CD4-positive, CD25-positive, alpha-beta regulatory T cell (primary cell): ENCODE measurements around the gene KIF6. TPM values are rescaled to one million over a fixed set of nuclear protein-coding genes. Genes with fewer than 3 reads are reported as not detected.
A peak's percentile ranks its signal among the peaks of the same experiment; 100 is the strongest.
"Not testable (repeated sequence)": the region's sequence is repeated elsewhere in the genome, so short reads cannot be mapped to it uniquely, and the experiment has no call there.

Experiments
- ATAC-seq, 2 donors: fragments of 150-1000 bp; cut with Tn5 transposase; one replicate each; pipeline ENCODE4 v1.10.0; 2021; ENCODE audit warnings: low read depth in 2 of 2, moderate number of reproducible peaks in 2 of 2, moderate library complexity in 1 of 2
- DNase-seq, 3 donors: peaks; one replicate each; pipeline versions ENCODE4 v3.0.0 to v3.0.0-alpha.2; 2012 to 2022; ENCODE audit warnings: mixed read lengths in 1 of 3
- H3K27ac ChIP-seq: one replicate; pipeline ENCODE4 v1.7.0; 2013; ENCODE audit warnings: mild to moderate bottlenecking, low read length; ENCODE audit not compliant: insufficient read depth, poor library complexity, severe bottlenecking
- H3K27me3 ChIP-seq: one replicate; pipeline ENCODE4 v1.7.0; 2013; ENCODE audit warnings: low read length; ENCODE audit not compliant: control insufficient read depth, insufficient read depth
- H3K36me3 ChIP-seq: one replicate; pipeline ENCODE4 v1.7.0; 2013; ENCODE audit warnings: mild to moderate bottlenecking, low read length, moderate library complexity; ENCODE audit not compliant: control insufficient read depth, insufficient read depth
- H3K4me1 ChIP-seq: 2 replicates; pipeline ENCODE4 v1.7.0; 2013; ENCODE audit warnings: mild to moderate bottlenecking, low read length; ENCODE audit not compliant: insufficient read depth, control insufficient read depth, poor library complexity, severe bottlenecking
- H3K4me3 ChIP-seq: one replicate; pipeline ENCODE4 v1.7.0; 2013; ENCODE audit warnings: low read depth, mild to moderate bottlenecking, low read length, moderate library complexity
- H3K9me3 ChIP-seq, 2 experiments: 1 replicate in 1 of 2; 2 replicates in 1 of 2; pipeline ENCODE4 v1.7.0; 2013; ENCODE audit warnings: low read length in 2 of 2, mild to moderate bottlenecking in 1 of 2, moderate library complexity in 1 of 2; ENCODE audit not compliant: control insufficient read depth in 2 of 2
- H3K27ac Mint-ChIP-seq, 3 donors: one replicate each; pipeline ENCODE4 v1.8.0; 2020 to 2022; ENCODE audit warnings: mild to moderate bottlenecking in 3 of 3, mixed read lengths in 3 of 3, moderate library complexity in 2 of 3
- H3K27me3 Mint-ChIP-seq: one replicate; pipeline ENCODE4 v1.8.0; 2022; ENCODE audit warnings: mild to moderate bottlenecking, mixed read lengths
- H3K36me3 Mint-ChIP-seq: one replicate; pipeline ENCODE4 v1.8.0; 2020; ENCODE audit warnings: mixed read lengths
- H3K4me1 Mint-ChIP-seq, 4 donors: one replicate each; pipeline ENCODE4 v1.8.0; 2020 to 2022; ENCODE audit warnings: mixed read lengths in 4 of 4, mild to moderate bottlenecking in 1 of 4
- H3K4me3 Mint-ChIP-seq, 4 donors: one replicate each; pipeline ENCODE4 v1.8.0; 2020 to 2022; ENCODE audit warnings: mild to moderate bottlenecking in 4 of 4, mixed read lengths in 4 of 4, moderate library complexity in 3 of 4
- H3K9me3 Mint-ChIP-seq, 7 donors: one replicate each; pipeline ENCODE4 v1.8.0; 2020 to 2022; ENCODE audit warnings: mixed read lengths in 7 of 7, mild to moderate bottlenecking in 3 of 7, moderate library complexity in 2 of 7
- polyA plus RNA-seq, 4 donors: library from polyadenylated mRNA; unstranded; fragments of 300-500 nt; fragmentation: Illumina TruSeq; gene quantifications; one replicate each; pipeline ENCODE4 v1.2.3, GENCODE V29; 2021
- total RNA-seq: library from RNA; stranded (reverse); gene quantifications from one replicate; pipeline ENCODE4 v1.2.3, GENCODE V29; 2022

Gene KIF6
- total and polyA plus RNA-seq, 5 donors from 2014 or later = not detected

DNA sequence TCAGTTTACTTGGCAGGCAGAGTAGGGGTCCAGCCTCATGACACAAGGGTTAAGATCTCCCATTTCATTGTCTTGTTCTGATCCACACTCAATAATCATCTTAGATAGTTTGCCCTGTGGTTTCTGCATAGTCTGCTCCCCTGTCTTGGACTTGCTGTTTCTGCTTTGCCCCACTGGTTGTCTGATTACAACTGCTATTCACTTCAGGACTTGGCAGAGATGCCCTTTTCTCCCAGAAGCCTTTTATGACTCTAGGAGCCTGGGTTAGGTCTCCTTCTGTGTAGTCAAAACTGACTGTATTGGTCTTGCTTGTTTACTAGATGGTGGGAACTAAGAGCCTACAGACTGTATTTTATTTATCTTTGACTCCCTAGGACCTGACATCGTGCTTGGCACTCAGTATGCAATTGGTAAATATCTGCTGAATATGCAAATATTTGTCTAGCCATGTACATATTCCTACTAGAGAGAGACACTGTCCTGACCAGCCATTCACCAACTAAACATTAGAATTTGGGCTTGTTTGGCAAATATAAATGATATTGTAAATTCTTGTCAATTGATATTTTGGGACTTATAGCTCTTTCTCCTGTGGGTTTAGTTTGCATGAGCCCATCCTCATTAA lies 236.8 kb downstream of the KIF6 start:
- no peak for DNase-seq
- Histone ChIP-seq H3K9me3 (no peaks in the 10 kb centered on the region), H3K27me3 (peaks cover under 1% of the 10 kb centered on the region), H3K27ac (no peak overlapping the region), H3K4me3 (no peak overlapping the region), H3K36me3 (no peaks in the 10 kb centered on the region), H3K4me1 (no peaks in the 10 kb centered on the region)
- no peaks in the 10 kb centered on the region for H3K4me1 Mint-ChIP-seq
- H3K27me3 Mint-ChIP-seq = peaks cover 6% of the 10 kb centered on the region
- H3K27ac Mint-ChIP-seq = no peak overlapping the region
- ATAC-seq = no peak
- no peaks in the 10 kb centered on the region for H3K36me3 Mint-ChIP-seq
- no peak overlapping the region for H3K4me3 Mint-ChIP-seq
- H3K9me3 Mint-ChIP-seq = no peaks in the 10 kb centered on the region

GRCh38 chr6:39484276-39484675 lies 240.9 kb downstream of the KIF6 start:
- peaks cover 6% of the 10 kb centered on the region for H3K27me3 ChIP-seq
- no peaks in the 10 kb centered on the region for H3K36me3 ChIP-seq
- no peaks in the 10 kb centered on the region for H3K4me1 Mint-ChIP-seq
- peaks cover 14% of the 10 kb centered on the region for H3K27me3 Mint-ChIP-seq
- peaks cover 0 to 2% (median 0%) of the 10 kb centered on the region in 7 donors for H3K9me3 Mint-ChIP-seq
- H3K27ac ChIP-seq = no peak overlapping the region
- no peak overlapping the region for H3K4me3 ChIP-seq
- no peaks in the 10 kb centered on the region for H3K36me3 Mint-ChIP-seq
- H3K27ac Mint-ChIP-seq = no peak overlapping the region
- no peaks in the 10 kb centered on the region for H3K4me1 ChIP-seq
- DNase-seq = no peak
- no peak for ATAC-seq
- H3K4me3 Mint-ChIP-seq = no peak overlapping the region
- H3K9me3 ChIP-seq = no peaks in the 10 kb centered on the region

- not testable (repeated sequence) for H3K36me3 ChIP-seq, H3K27me3 ChIP-seq, H3K27ac ChIP-seq, ATAC-seq, H3K4me3 ChIP-seq, H3K9me3 Mint-ChIP-seq, H3K36me3 Mint-ChIP-seq, DNase-seq, H3K4me1 Mint-ChIP-seq, H3K4me1 ChIP-seq, H3K4me3 Mint-ChIP-seq, H3K9me3 ChIP-seq, H3K27ac Mint-ChIP-seq
- H3K27me3 Mint-ChIP-seq = peaks cover 11% of the 10 kb centered on the region
Observed at GRCh38 chr6:39479819-39480218, 245.4 kb downstream of the KIF6 start.

DNA sequence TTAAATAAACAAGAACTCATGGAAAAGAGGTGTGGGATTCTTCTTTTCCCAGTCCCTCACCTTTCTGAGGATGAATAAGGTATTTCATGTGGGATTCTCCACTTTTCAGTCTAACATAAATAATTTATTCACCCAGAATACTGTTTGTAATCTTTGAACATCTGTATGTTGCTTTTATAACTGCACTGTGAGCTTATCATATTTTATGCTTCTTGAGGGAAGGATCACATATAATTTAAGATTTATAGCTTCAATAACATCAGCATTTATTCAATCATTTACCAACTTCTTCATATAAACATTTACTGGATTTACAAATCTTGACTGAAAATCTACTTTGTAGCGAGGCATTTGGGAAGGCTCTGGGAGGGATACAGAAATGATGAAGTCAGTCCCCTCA lies 248.5 kb downstream of the KIF6 start:
- Histone ChIP-seq H3K4me1 (no peaks in the 10 kb centered on the region), H3K27me3 (no peaks in the 10 kb centered on the region), H3K9me3 (no peaks in the 10 kb centered on the region), H3K4me3 (no peak overlapping the region), H3K27ac (no peak overlapping the region), H3K36me3 (no peaks in the 10 kb centered on the region)
- DNase-seq (no peak), ATAC-seq (no peak)
- Mint-ChIP-seq H3K36me3 (no peaks in the 10 kb centered on the region), H3K4me3 (no peak overlapping the region), H3K27ac (no peak overlapping the region), H3K27me3 (peaks cover 6% of the 10 kb centered on the region), H3K4me1 (peaks cover 0 to 10% (median 1%) of the 10 kb centered on the region in 4 donors), H3K9me3 (peaks cover 0 to 5% (median 0%) of the 10 kb centered on the region in 7 donors)

GRCh38 chr6:39476151-39476550 lies 249.1 kb downstream of the KIF6 start:
- ATAC-seq (no peak), DNase-seq (no peak)
- H3K27me3 Mint-ChIP-seq = peaks cover 5% of the 10 kb centered on the region
- peaks cover 0 to 7% (median 0%) of the 10 kb centered on the region in 7 donors for H3K9me3 Mint-ChIP-seq
- H3K4me3 Mint-ChIP-seq = no peak overlapping the region
- Histone ChIP-seq H3K27me3 (no peaks in the 10 kb centered on the region), H3K36me3 (no peaks in the 10 kb centered on the region), H3K4me1 (no peaks in the 10 kb centered on the region), H3K27ac (no peak overlapping the region), H3K9me3 (no peaks in the 10 kb centered on the region), H3K4me3 (no peak overlapping the region)
- no peak overlapping the region for H3K27ac Mint-ChIP-seq
- peaks cover 0 to 10% (median 1%) of the 10 kb centered on the region in 4 donors for H3K4me1 Mint-ChIP-seq
- no peaks in the 10 kb centered on the region for H3K36me3 Mint-ChIP-seq

DNA sequence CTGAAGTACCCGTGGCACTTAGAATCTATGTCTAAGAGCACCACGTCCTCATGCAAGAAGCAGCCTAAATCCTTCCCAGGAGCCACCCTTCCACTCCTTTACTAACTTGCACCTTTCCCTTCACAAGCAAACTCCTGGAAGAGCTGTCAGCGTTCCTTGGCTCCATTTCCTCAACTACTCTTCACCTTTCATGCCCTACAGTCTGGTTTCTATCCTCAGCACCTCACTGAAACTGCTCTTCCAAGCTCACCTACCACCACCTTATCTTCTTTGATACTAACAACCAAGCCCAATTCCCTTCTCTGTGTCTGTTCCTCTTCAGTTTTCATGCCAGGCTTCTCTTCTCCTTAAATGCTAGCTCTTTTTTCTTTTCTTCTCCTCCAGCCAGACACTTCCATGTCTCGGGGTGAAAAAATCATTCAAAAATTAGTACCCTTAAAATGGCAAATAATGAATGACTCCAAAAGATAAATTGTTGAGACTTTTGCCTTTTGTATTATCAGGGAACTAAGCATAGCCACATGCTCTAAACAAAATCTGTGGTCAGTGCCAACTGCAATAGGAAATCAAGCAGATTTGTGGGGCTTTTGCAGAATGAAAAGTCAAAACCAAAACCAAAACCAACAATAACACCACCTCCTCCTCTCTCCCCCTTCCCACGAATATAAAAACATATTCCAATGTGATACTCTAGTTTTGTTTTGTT lies 253.1 kb downstream of the KIF6 start:
- no peak overlapping the region for H3K27ac Mint-ChIP-seq
- H3K9me3 ChIP-seq = peaks cover 0 to 2% of the 10 kb centered on the region in 2 experiments
- DNase-seq = peak in 1 of 3 donors; percentile 21

DNA sequence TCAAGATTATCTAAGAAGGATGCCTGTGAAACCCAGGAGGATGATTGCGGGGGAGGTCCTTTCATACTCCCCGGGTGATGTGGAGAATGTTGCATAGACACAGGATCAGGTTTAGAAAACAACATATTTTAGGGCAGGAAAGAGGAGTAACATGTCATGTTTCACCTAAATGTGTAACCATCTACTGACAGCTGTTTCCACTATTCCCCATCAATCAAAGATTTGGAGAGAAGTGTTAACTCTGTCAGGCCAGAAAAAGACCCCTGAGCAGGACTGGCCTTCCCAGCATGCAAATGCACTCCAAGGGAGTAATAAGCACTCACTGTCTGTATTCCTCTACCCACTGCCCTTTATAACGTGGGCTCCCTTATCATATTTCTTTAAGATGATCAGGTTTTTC lies 254.7 kb downstream of the KIF6 start:
- no peaks in the 10 kb centered on the region for H3K27me3 ChIP-seq
- H3K27ac ChIP-seq = no peak overlapping the region
- ATAC-seq (no peak), DNase-seq (no peak)
- Mint-ChIP-seq H3K27me3 (peaks cover 5% of the 10 kb centered on the region), H3K36me3 (no peaks in the 10 kb centered on the region), H3K4me1 (peaks cover 0 to 10% (median 1%) of the 10 kb centered on the region in 4 donors), H3K4me3 (no peak overlapping the region), H3K9me3 (peaks cover 0 to 6% (median 0%) of the 10 kb centered on the region in 7 donors), H3K27ac (no peak overlapping the region)
- no peak overlapping the region for H3K4me3 ChIP-seq
- H3K4me1 ChIP-seq = no peaks in the 10 kb centered on the region
- H3K36me3 ChIP-seq = no peaks in the 10 kb centered on the region
- peaks cover 0 to 2% of the 10 kb centered on the region in 2 experiments for H3K9me3 ChIP-seq

More for the DNA sequence above, 253.1 kb downstream of the KIF6 start:
- Histone ChIP-seq H3K36me3 (no peaks in the 10 kb centered on the region), H3K27me3 (no peaks in the 10 kb centered on the region), H3K4me1 (no peaks in the 10 kb centered on the region), H3K27ac (no peak overlapping the region), H3K4me3 (no peak overlapping the region)
- Mint-ChIP-seq H3K4me3 (no peak overlapping the region), H3K4me1 (peaks cover 0 to 10% (median 1%) of the 10 kb centered on the region in 4 donors), H3K9me3 (peaks cover 0 to 5% (median 0%) of the 10 kb centered on the region in 7 donors), H3K36me3 (no peaks in the 10 kb centered on the region), H3K27me3 (peaks cover 5% of the 10 kb centered on the region)
- no peak for ATAC-seq

DNA sequence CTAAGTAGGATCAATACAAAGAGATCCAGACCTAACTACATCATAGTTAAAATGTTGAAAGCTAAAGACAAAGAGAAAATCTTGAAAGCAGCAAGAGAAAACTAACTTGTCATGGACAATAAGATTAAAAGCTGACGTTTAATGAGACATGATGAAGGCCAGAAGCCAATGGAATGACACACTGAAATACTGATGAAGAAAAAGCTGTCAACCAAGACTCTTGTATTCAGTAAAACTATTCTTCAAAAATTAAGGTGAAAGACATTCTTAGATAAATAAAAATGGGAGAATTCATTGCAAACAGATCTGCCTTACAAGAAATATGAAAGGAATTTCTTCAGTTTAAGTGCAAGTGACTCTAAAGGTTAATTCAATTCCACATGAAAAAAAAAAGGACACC lies 256.8 kb downstream of the KIF6 start:
- H3K9me3 Mint-ChIP-seq = peaks cover 0 to 8% (median 0%) of the 10 kb centered on the region in 7 donors

More for the DNA sequence above, 256.8 kb downstream of the KIF6 start:
- DNase-seq (no peak), ATAC-seq (no peak)
- Histone ChIP-seq H3K27ac (no peak overlapping the region), H3K36me3 (no peaks in the 10 kb centered on the region), H3K4me3 (no peak overlapping the region), H3K27me3 (no peaks in the 10 kb centered on the region), H3K9me3 (peaks cover 0 to 2% of the 10 kb centered on the region in 2 experiments), H3K4me1 (no peaks in the 10 kb centered on the region)
- Mint-ChIP-seq H3K27me3 (peaks cover 5% of the 10 kb centered on the region), H3K4me3 (no peak overlapping the region), H3K27ac (no peak overlapping the region), H3K36me3 (no peaks in the 10 kb centered on the region), H3K4me1 (peaks cover 0 to 10% (median 1%) of the 10 kb centered on the region in 4 donors)
